Activated naive CD4-positive, alpha-beta T cell treated with anti-CD3 and anti-CD28 coated beads for 36 hours (primary cell): Measurements from ENCODE around the gene MCRIP1. TPM values are rescaled to one million over a fixed set of nuclear protein-coding genes. Genes with fewer than 3 reads are reported as not detected.

Experiments used
- CTCF ChIA-PET: fragments of 350-600 bp; sonication (Branson Sonifier 250); formaldehyde crosslinking; loops from one replicate; lab custom pipeline; 2021; ENCODE audit warnings: antibody characterized with exemption; lab: Charles Lee
- DNase-seq: peaks from one replicate; pipeline ENCODE4 v3.0.0-alpha.2; 2020
- H3K27ac Mint-ChIP-seq: one replicate; pipeline ENCODE4 v1.8.0; 2021; ENCODE audit warnings: mild to moderate bottlenecking, mixed read lengths
- H3K27me3 Mint-ChIP-seq: one replicate; pipeline ENCODE4 v1.8.0; 2021; ENCODE audit warnings: low read depth, mixed read lengths
- H3K36me3 Mint-ChIP-seq: one replicate; pipeline ENCODE4 v1.8.0; 2021; ENCODE audit warnings: low read depth, mixed read lengths
- H3K4me1 Mint-ChIP-seq: one replicate; pipeline ENCODE4 v1.8.0; 2021; ENCODE audit warnings: low read depth, mixed read lengths
- H3K4me3 Mint-ChIP-seq: one replicate; pipeline ENCODE4 v1.8.0; 2021; ENCODE audit warnings: mild to moderate bottlenecking, moderate library complexity, mixed read lengths
- H3K9me3 Mint-ChIP-seq: one replicate; pipeline ENCODE4 v1.8.0; 2021; ENCODE audit warnings: mixed read lengths
- intact Hi-C: fragments of 100-400 bp; cut with micrococcal nuclease; formaldehyde crosslinking; loops from one replicate; pipeline ENCODE4 v1.15.1; 2023
- total RNA-seq, 2 experiments: library from RNA; stranded (reverse); gene quantifications; one replicate each; pipeline ENCODE4 v1.2.3, GENCODE V29; 2021

Gene MCRIP1
- total RNA-seq, 2 experiments from 2014 or later, result 53.7 to 55.6 TPM

DNA sequence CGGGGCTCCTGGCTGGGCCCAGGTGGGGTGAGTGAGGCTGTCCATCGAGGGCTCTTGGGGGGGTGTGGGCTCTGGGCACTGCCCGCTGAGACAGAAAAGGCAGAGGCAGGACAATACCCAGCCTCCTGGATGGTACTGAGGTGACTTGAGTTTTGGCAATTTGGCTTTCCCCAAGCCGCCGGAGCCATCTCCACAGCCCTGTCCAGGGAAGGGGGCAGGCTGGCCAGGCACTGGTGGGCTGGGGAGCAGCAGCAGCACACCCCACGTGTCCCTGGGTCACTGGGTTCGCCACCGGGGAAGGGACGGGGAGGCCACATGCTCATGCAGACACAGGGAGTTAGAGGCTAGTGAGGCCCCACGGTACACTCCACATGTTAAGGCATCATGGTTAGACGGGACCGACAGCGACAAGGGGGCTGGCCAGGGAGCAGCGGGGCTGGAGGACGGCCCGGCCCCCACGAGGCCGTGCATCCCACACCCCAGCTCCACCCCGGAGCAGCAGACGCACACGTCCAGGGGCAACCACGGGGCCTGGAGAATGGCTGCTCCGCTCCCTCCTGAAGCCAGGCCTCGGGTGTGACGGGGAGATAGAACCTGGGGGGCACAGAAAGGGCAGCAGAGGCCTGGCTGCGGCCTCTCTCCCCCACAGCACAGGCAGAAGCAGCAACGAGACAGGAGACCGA, 35.0 kb upstream of the MCRIP1 start:
- Mint-ChIP-seq H3K4me1 (peaks cover 47% of the 10 kb centered on the region), H3K4me3 (peak overlapping the region; percentile 36), H3K27ac (no peak overlapping the region), H3K36me3 (peaks cover 37% of the 10 kb centered on the region), H3K27me3 (no peaks in the 10 kb centered on the region), H3K9me3 (no peaks in the 10 kb centered on the region)
- intact Hi-C loops, result no loop called here
- no peak for DNase-seq
- CTCF ChIA-PET, result no interaction called here

DNA sequence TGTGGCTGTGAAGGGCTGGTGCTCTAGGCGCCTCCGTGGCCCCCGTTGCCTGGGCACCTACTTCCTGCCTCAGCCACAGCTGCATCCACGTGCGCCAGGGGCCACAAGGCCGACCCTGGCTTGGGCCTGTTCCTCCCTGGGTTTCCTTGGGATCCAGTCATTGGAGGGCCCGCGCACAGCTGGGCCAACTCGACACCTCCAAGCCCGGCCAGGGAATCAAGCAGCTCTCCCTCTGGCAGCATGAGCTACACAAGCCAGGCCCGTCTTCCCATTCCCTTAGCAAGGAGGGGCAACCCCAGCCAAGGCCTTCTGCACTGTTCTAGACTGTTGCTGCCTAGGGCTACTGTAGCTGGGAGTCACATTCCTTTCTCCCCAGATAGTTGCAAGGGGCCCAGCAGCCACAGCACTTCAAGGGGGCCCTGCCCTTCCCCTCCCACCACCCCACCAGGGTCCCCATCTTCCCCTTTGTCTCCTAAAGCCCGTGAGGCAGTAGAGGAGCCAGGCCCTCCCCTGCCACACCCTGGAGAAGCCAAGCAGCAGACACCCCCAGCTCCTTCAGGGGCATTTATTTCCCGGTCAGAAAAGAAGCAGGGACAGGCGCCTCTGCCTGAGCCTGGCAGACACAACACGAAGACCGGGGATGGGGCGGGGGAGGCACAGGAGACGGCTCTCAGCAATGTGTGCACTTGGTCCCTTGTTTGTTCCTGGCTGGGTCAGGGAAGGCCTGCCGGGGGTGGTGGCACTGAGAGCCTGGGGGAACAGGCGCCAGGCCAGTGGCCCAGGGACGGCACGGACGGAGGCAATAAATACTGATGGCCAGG, 34.3 kb upstream of the MCRIP1 start:
- Mint-ChIP-seq H3K9me3 (no peaks in the 10 kb centered on the region), H3K4me3 (peak overlapping the region; percentile 27), H3K4me1 (peaks cover 48% of the 10 kb centered on the region), H3K27ac (peak overlapping the region; percentile 83), H3K36me3 (peaks cover 39% of the 10 kb centered on the region), H3K27me3 (no peaks in the 10 kb centered on the region)
- CTCF ChIA-PET, result no interaction called here
- intact Hi-C loops, result no loop called here
- peak; percentile 25 for DNase-seq

DNA sequence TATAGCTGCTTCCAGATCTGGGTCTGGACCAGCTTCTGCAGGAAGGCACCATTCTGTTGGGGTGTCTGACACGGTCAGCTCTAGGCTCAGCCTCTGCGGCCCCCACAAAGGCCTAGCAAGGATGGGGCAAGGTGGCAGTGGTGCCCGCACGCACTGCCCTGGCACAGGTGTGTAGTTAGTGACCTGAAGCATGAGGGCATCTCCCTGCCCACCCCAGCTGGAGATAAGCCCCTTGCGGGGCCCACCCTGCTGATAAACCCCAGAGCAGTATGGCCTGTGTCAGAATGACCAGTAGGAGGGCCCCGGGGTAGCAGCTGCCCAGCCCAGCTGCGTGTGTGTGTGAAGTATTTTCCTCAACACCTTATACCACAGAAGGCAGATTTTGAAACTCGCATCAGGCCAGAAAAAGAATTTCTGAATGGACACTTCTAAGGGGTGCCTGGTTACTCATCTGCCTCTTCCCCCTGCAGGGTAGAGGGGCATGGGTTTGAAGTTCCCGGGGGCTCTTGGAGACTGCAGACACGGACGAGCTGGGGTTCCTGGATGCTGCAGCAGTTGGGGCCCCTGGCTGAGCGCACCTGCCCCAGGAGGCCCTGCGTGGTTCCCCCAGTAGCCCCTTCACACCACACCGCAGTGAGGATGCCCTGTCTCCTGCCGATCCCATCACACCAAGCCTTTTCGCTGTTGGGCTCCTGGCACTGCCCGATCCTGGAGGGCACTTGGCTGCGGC, 33.5 kb upstream of the MCRIP1 start:
- Mint-ChIP-seq H3K27ac (peak overlapping the region; percentile 83), H3K9me3 (no peaks in the 10 kb centered on the region), H3K4me3 (peak overlapping the region; percentile 27), H3K4me1 (peaks cover 47% of the 10 kb centered on the region), H3K36me3 (peaks cover 34% of the 10 kb centered on the region), H3K27me3 (no peaks in the 10 kb centered on the region)
- CTCF ChIA-PET, result interaction anchor here (0.5 to 1.4 kb wide), 3 partner anchors 19 to 354 kb away, joined by 3 read pairs; no protein-coding TSS in a partner anchor
- no peak for DNase-seq
- intact Hi-C loops, result no loop called here

DNA sequence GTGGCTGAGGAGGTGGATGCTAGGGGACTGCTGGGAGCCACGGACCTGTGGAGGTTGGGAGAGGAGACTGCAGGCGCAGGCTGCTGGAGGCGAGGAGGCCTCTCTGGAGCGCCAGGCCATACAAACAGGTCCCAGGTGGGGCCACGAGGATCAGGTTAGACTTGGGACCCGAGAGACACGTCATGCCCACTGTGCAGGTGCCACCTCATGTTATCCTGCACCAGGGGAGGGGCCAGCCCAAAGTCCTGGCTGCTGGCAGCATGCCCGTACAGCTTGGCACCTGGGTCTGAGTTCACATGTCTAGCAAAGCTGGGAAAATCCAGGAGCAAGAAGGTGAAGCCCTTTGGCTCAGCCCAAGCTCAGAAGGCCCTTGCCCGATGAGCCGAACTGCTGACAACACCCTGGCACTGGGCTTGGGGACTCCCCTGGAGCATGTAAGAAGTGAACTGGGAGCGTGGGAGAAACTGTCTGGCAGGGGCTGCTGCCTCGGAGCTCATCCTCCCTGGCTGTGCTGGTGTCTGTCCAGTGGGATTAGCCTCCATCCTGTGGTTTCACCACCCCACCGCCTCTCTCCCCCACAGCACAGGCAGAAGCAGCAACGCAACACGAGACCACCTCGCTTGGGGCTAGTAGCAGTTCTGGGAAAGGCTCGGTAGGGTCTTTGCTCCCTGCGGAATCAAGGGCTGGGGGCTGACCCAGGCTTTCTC, 32.8 kb upstream of the MCRIP1 start:
- CTCF ChIA-PET, result interaction anchor here (0.5 to 1.4 kb wide), 2 partner anchors 19 to 355 kb away, joined by 3 read pairs; no protein-coding TSS in a partner anchor
- intact Hi-C loops, result no loop called here
- H3K27me3 Mint-ChIP-seq, result no peaks in the 10 kb centered on the region
- peaks cover 47% of the 10 kb centered on the region for H3K4me1 Mint-ChIP-seq
- H3K4me3 Mint-ChIP-seq, result no peak overlapping the region
- H3K36me3 Mint-ChIP-seq, result peaks cover 37% of the 10 kb centered on the region
- DNase-seq, result no peak
- peak overlapping the region; percentile 83 for H3K27ac Mint-ChIP-seq
- H3K9me3 Mint-ChIP-seq, result no peaks in the 10 kb centered on the region

DNA sequence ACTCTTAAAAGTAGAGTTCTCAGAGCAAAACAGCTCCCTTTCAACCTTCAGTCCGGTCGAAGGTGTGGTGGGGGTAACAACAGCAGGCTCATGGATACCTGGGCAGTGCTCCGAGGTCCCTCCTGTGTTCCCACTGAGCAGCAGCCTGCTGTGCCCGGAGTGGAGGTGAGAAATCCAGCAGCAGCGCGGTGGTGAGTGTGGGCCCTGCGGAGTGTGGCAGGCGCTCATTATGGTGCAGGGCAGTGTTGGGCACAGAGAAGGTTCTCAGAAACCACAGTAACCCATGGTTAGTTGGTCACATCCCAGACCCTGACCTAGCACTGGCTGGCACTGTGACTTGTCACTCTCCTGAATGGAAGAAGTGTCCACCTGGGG, 32.3 kb upstream of the MCRIP1 start:
- H3K4me1 Mint-ChIP-seq, result peaks cover 47% of the 10 kb centered on the region
- intact Hi-C loops, result no loop called here
- H3K4me3 Mint-ChIP-seq, result no peak overlapping the region
- DNase-seq, result no peak
- H3K36me3 Mint-ChIP-seq, result peaks cover 37% of the 10 kb centered on the region
- no peaks in the 10 kb centered on the region for H3K27me3 Mint-ChIP-seq
- no peak overlapping the region for H3K27ac Mint-ChIP-seq
- H3K9me3 Mint-ChIP-seq, result no peaks in the 10 kb centered on the region
- CTCF ChIA-PET, result interaction anchor here (1.4 kb wide), 1 partner anchor 20 kb away, joined by 3 read pairs; no protein-coding TSS in a partner anchor

DNA sequence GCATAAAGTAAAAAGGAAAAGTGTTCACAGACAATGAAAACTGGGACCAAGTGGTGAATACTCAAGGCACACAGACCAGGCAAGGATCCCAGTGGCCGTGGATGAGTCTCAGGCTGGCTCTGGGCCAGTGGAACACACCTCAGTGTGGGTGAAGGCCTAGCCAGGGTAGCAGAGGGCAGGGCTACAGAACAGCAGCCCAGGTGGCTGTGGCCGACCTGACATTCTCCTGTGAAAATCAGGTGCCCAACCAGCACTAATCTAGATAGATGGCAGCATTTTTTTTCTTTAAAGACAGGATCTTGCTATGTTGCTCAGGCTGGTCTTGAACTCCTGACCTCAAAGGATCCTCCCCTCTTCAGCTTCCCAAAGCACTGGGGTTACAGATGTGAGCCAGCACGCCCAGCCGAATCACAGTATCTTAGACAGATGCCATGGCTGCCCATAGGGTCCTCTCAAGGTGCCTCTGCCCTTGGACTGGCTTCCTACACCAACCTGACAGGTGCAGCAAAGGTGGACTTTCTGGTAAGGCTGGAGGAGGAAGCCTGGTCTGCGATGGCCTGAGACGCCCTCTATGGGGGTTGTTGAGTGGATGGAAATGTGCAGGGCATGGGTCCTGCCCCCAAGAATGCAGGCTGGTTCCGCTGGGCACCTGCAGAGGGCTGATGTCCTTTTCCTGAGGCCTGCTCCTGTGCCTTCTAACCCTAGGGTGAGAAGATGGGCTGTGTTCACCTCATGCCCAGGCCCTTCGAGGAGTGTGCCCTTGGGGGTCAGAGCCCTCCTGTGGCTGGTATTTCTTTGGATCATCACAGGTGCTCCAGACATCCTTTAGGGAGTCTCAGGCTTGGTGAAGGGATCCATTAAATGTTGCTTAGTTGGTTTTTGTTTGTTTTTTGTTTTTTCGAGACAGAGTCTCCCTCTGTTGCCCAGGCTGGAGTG, 31.0 kb upstream of the MCRIP1 start:
- CTCF ChIA-PET, result interaction anchor here (0.7 kb wide), 1 partner anchor 496 kb away, joined by 3 read pairs; no protein-coding TSS in a partner anchor
- Mint-ChIP-seq H3K4me1 (peaks cover 45% of the 10 kb centered on the region), H3K9me3 (no peaks in the 10 kb centered on the region), H3K27me3 (no peaks in the 10 kb centered on the region), H3K4me3 (peak overlapping the region; percentile 24), H3K36me3 (peaks cover 29% of the 10 kb centered on the region), H3K27ac (no peak overlapping the region)
- intact Hi-C loops, result no loop called here
- no peak for DNase-seq

DNA sequence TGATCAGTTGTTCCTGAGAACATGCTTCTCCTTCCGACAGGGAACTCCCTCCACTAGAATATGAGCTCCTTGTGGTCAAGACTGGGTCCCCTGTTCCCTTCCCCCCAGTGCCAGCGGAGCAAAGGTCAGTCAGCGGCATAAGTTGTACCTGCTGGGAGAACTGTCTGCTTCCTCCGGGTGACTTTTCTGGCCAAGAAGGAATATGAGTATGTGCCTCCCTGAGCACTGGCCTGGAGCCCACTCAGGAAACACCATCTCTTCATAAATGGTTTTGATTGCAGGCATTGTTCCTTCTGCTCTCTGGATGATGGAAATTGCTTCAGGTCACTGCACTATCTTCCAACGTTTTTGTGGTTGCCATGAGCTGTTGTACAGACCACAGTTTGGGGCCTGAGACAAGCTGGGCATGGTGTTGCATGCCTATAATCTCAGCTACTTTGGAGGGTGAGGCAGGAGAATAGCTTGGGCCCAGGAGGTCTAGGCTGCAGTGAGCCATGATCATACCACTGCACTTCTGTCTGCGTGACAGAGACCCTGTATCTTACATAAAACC, 30.1 kb upstream of the MCRIP1 start:
- Mint-ChIP-seq H3K27me3 (no peaks in the 10 kb centered on the region), H3K27ac (peak overlapping the region; percentile 70), H3K4me3 (peak overlapping the region; percentile 72), H3K9me3 (no peaks in the 10 kb centered on the region), H3K36me3 (peaks cover 29% of the 10 kb centered on the region), H3K4me1 (peaks cover 52% of the 10 kb centered on the region)
- no peak for DNase-seq
- CTCF ChIA-PET, result interaction anchor here (0.7 to 0.9 kb wide), 2 partner anchors 471 to 495 kb away, joined by 3 to 5 read pairs; partner anchors contain the start of gene SECTM1
- intact Hi-C loops, result no loop called here

DNA sequence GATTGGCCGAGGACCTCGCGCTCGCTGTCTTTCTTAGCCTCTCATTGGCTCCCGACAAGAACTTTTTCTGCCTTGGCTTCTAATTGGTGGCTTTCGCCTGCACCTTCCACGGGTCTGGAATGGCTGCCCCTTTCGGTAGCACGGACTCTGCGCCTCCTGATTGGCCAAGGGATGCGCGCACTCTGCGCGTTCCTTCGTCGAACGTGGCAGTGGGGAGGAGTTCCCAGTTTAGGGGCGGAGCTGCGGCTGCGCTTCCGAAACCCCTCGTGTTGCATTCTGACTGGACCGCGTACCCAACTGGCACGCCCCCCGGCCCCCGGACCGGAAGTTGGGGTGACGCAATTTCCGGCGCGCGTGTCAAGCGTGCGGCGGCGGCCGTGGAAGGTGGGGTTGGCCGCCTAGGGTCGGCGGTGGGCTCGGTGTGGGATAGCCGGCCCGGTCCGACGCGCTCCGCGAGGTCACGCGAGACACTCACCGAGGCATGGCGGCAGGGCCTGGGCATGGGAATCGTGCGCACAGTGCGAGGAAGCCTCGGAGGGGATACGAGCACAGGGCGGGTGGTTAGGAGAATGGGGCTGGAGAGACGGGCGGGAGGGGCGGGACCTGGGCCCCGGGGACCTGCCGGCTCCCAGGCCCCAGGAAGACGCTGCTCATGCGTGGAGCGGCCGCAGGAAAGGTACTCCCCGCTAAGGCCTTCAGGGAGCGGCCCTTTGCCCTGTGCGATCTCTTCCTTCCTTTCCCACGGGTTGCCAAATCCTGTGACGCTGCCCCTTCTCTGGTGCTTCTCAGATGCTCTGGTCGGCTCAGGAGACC, 27.9 kb upstream of the MCRIP1 start:
- H3K4me3 Mint-ChIP-seq, result peak overlapping the region; percentile 93
- H3K27ac Mint-ChIP-seq, result peak overlapping the region; percentile 88
- CTCF ChIA-PET, result interaction anchor here (1.6 kb wide), 1 partner anchor 9 kb away, joined by 4 read pairs; no protein-coding TSS in a partner anchor
- no peaks in the 10 kb centered on the region for H3K27me3 Mint-ChIP-seq
- intact Hi-C loops, result loop anchor here (1.0 to 2.0 kb wide), 7 partner anchors 10 to 237 kb away; partner anchors contain the start of genes ALYREF, ANAPC11, ARHGDIA and CCDC137
- H3K9me3 Mint-ChIP-seq, result no peaks in the 10 kb centered on the region
- peaks cover 50% of the 10 kb centered on the region for H3K4me1 Mint-ChIP-seq
- H3K36me3 Mint-ChIP-seq, result peaks cover 39% of the 10 kb centered on the region
- DNase-seq, result peak; percentile 99

DNA sequence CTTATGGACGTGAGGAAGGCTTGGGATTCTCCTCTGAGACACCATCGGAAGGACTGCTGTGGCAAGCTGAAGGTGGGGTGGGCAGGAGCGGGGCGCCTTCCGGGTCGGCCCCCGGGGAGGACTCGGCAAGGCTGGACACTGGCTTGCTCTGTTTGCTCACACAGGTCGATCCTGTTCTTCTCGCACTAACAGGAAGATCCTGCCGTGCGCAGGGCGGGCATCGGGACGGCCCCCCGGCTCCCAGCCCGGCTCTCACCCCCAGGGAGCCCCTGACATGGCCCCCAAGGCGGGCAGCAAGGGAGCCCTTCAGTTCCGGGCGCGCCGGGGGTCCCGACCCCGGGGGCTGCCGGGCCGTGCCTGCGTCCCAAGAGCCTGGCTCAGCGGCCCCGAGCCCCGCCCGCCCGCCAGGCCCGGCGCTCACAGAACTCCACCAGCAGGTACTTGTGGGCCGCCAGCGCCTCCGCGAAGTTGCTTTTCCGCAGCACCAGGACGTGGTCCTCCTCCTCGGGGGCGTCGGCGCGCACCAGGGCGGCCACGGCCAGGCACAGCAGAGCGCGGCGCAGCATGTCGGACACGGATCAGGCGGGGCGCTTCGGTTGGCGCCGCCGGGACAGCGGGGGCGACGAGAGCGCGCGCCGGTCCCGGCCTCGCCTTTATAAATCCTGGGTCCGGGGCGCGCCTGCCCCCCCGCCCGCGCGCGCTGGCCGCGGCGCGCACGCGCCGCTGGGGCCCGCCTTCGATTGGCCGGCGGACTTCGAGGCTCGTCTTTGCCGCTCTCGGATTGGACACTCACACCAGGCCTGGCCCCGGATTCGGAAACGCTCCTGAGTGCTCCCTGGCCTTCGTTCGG, 27.0 kb upstream of the MCRIP1 start, which contains the start of gene P4HB:
Gene P4HB, minus strand, starts transcription at position 630 of the 850 bp plus-strand sequence. Its CDS starts 64 bp downstream, at position 566.
- Mint-ChIP-seq H3K4me3 (peak within 1 kb of the TSS; percentile 93), H3K27me3 (no peaks in the 10 kb centered on the region), H3K36me3 (peaks cover 38% of the 10 kb centered on the region), H3K27ac (peak within 1 kb of the TSS; percentile 88), H3K9me3 (no peaks in the 10 kb centered on the region), H3K4me1 (peaks cover 49% of the 10 kb centered on the region)
- CTCF ChIA-PET, result interaction anchor here (0.7 to 1.6 kb wide), 2 partner anchors 10 to 125 kb away, joined by 3 to 4 read pairs; no protein-coding TSS in a partner anchor
- peak; percentile 30 for DNase-seq
- intact Hi-C loops, result loop anchor here (1.0 to 2.0 kb wide), 7 partner anchors 11 to 238 kb away; partner anchors contain the start of genes ALYREF, ANAPC11, ARHGDIA and CCDC137
